ENCODE results near the gene NOL12. TPM values are rescaled to one million over a fixed set of nuclear protein-coding genes. Genes with fewer than 3 reads are reported as not detected.
A peak's percentile ranks its signal among the peaks of the same experiment; 100 is the strongest.

NOL12 gene
- total and polyA plus RNA-seq, 4 donors = 6.9 to 16.5 (median 11.4) TPM

DNA sequence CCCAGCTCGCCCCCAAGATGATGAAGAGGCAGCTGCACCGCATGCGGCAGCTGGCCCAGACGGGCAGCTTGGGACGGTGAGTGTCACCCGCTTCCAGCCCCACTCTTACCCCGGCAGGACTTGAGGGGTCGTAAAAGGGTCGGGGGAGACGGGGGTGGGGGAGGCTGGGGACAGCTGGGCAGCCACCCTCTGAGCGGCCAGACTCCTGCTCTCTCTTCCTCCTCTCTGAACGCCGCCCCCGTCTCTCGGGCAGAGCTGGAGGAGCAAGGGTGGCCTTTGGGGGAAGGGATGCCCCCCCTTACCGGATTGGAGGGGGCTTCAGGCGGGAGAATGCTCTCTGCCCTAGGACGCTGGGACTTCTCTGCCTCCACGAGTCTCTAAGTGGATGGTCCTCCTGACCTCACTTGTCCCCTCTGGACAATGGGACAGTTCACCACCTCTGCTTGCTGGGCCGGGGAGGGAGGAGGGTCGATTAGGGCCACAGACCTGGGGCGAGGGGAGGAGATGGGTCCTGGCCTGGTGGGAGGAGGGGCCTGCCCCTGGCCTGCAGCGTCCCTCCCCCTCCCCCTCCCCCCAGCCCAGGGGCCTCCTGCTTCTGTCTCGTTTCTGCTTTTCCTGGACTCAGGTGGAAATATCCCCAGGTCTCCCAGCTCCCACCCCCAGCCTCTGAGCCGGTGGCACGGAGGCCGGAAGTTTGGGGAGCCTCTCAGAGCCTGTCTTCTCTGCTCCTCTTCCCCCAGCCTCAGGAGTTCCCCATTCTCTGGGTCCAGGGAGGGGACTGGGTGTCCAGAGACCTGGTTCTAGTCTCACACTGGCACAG lies 46.2 kb upstream of the NOL12 start:
- Histone ChIP-seq H3K9me3 (ENCODE audit: control insufficient read depth in 4 of 4, low read length in 3 of 4) (no peaks in the 10 kb centered on the region), H3K27me3 (ENCODE audit: control insufficient read depth in 4 of 4, insufficient read depth in 4 of 4, low read length in 3 of 4) (no peaks in the 10 kb centered on the region), H3K4me1 (ENCODE audit: control insufficient read depth in 4 of 4, insufficient read depth in 4 of 4, low read length in 3 of 4) (peaks cover 3 to 26% (median 6%) of the 10 kb centered on the region in 4 donors), H3K36me3 (ENCODE audit: control insufficient read depth in 4 of 4, insufficient read depth in 3 of 4, low read depth in 1 of 4, low read length in 3 of 4) (no peaks in the 10 kb centered on the region), H3K27ac (ENCODE audit: low read depth in 1 of 2, low read length in 2 of 2) (peak overlapping the region; percentile 49 to 53), H3K9ac (ENCODE audit: low read depth in 1 of 2, low read length in 2 of 2) (peak overlapping the region; percentile 7 to 23), H3K4me3 (ENCODE audit: low read depth in 1 of 3, low read length in 3 of 3) (peak overlapping the region in 2 of 3 donors; percentile 50 to 55)
- TF ChIP-seq HNF4A (conservative IDR thresholded peaks at IDR 0.05) = no peak
- no peak for TF ChIP-seq GABPA (IDR thresholded peaks at IDR 0.05 in 1 of 2, conservative IDR thresholded peaks at IDR 0.05 in 1 of 2)
- TF ChIP-seq RXRA (IDR thresholded peaks at IDR 0.05) = no peak
- no peak for TF ChIP-seq MAX (IDR thresholded peaks at IDR 0.05)
- TF ChIP-seq JUND (IDR thresholded peaks at IDR 0.05) = no peak
- TF ChIP-seq, protein P1, sequence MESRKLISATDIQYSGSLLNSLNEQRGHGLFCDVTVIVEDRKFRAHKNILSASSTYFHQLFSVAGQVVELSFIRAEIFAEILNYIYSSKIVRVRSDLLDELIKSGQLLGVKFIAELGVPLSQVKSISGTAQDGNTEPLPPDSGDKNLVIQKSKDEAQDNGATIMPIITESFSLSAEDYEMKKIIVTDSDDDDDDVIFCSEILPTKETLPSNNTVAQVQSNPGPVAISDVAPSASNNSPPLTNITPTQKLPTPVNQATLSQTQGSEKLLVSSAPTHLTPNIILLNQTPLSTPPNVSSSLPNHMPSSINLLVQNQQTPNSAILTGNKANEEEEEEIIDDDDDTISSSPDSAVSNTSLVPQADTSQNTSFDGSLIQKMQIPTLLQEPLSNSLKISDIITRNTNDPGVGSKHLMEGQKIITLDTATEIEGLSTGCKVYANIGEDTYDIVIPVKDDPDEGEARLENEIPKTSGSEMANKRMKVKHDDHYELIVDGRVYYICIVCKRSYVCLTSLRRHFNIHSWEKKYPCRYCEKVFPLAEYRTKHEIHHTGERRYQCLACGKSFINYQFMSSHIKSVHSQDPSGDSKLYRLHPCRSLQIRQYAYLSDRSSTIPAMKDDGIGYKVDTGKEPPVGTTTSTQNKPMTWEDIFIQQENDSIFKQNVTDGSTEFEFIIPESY (IDR thresholded peaks at IDR 0.05) = no peak
- TF ChIP-seq, protein P2, sequence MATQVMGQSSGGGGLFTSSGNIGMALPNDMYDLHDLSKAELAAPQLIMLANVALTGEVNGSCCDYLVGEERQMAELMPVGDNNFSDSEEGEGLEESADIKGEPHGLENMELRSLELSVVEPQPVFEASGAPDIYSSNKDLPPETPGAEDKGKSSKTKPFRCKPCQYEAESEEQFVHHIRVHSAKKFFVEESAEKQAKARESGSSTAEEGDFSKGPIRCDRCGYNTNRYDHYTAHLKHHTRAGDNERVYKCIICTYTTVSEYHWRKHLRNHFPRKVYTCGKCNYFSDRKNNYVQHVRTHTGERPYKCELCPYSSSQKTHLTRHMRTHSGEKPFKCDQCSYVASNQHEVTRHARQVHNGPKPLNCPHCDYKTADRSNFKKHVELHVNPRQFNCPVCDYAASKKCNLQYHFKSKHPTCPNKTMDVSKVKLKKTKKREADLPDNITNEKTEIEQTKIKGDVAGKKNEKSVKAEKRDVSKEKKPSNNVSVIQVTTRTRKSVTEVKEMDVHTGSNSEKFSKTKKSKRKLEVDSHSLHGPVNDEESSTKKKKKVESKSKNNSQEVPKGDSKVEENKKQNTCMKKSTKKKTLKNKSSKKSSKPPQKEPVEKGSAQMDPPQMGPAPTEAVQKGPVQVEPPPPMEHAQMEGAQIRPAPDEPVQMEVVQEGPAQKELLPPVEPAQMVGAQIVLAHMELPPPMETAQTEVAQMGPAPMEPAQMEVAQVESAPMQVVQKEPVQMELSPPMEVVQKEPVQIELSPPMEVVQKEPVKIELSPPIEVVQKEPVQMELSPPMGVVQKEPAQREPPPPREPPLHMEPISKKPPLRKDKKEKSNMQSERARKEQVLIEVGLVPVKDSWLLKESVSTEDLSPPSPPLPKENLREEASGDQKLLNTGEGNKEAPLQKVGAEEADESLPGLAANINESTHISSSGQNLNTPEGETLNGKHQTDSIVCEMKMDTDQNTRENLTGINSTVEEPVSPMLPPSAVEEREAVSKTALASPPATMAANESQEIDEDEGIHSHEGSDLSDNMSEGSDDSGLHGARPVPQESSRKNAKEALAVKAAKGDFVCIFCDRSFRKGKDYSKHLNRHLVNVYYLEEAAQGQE (IDR thresholded peaks at IDR 0.05) = no peak
- TF ChIP-seq, protein P3, sequence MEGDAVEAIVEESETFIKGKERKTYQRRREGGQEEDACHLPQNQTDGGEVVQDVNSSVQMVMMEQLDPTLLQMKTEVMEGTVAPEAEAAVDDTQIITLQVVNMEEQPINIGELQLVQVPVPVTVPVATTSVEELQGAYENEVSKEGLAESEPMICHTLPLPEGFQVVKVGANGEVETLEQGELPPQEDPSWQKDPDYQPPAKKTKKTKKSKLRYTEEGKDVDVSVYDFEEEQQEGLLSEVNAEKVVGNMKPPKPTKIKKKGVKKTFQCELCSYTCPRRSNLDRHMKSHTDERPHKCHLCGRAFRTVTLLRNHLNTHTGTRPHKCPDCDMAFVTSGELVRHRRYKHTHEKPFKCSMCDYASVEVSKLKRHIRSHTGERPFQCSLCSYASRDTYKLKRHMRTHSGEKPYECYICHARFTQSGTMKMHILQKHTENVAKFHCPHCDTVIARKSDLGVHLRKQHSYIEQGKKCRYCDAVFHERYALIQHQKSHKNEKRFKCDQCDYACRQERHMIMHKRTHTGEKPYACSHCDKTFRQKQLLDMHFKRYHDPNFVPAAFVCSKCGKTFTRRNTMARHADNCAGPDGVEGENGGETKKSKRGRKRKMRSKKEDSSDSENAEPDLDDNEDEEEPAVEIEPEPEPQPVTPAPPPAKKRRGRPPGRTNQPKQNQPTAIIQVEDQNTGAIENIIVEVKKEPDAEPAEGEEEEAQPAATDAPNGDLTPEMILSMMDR (IDR thresholded peaks at IDR 0.05; ENCODE audit: low read depth, low read length, missing input control) = no peak
- DNase-seq (ENCODE audit: low spot score) = no peak
- WGBS = 18% methylated on average over 27 of the region's 27 CpGs

GRCh38 chr22:37640591-37641560 lies 45.3 kb upstream of the NOL12 start:
- Histone ChIP-seq H3K4me1 (ENCODE audit: control insufficient read depth in 4 of 4, insufficient read depth in 4 of 4, low read length in 3 of 4) (peaks cover 3 to 21% (median 6%) of the 10 kb centered on the region in 4 donors), H3K9ac (ENCODE audit: low read depth in 1 of 2, low read length in 2 of 2) (peak overlapping the region in 1 of 2 donors; percentile 7), H3K9me3 (ENCODE audit: control insufficient read depth in 4 of 4, low read length in 3 of 4) (no peaks in the 10 kb centered on the region), H3K27me3 (ENCODE audit: control insufficient read depth in 4 of 4, insufficient read depth in 4 of 4, low read length in 3 of 4) (no peaks in the 10 kb centered on the region), H3K36me3 (ENCODE audit: control insufficient read depth in 4 of 4, insufficient read depth in 3 of 4, low read depth in 1 of 4, low read length in 3 of 4) (no peaks in the 10 kb centered on the region), H3K27ac (ENCODE audit: low read depth in 1 of 2, low read length in 2 of 2) (no peak overlapping the region), H3K4me3 (ENCODE audit: low read depth in 1 of 3, low read length in 3 of 3) (peak overlapping the region in 1 of 3 donors; percentile 55)
- 80% methylated on average over 24 of the region's 24 CpGs for WGBS
- no peak for DNase-seq (ENCODE audit: low spot score)
- TF ChIP-seq, protein P1 (IDR thresholded peaks at IDR 0.05) = no peak
- TF ChIP-seq RXRA (IDR thresholded peaks at IDR 0.05) (no peak), SP1 (IDR thresholded peaks at IDR 0.05) (no peak)

All from liver (tissue), 9 donors.